SK-N-MC (cell line): ENCODE results near the gene TCN2.

Source experiments
- EZH2 ChIP-seq: fragments of 200-600 bp; sonication (generic); IDR thresholded peaks from one replicate; pipeline ENCODE4 v1.6.1; 2017; ENCODE audit warnings: antibody characterized with exemption
- FOXP2 ChIP-seq: optimal IDR thresholded peaks from 2 replicates; pipeline ENCODE3; 2011; ENCODE audit warnings: mild to moderate bottlenecking, moderate library complexity; ENCODE audit not compliant: insufficient read depth; ENCODE audit errors: extremely low read length, control extremely low read depth
- POLR2AphosphoS5 ChIP-seq: IDR thresholded peaks from 2 replicates; pipeline ENCODE4 v1.6.1; 2012; ENCODE audit warnings: mild to moderate bottlenecking, low read depth, low read length, borderline replicate concordance

- TF ChIP-seq EZH2 (no peak), FOXP2 (no peak), POLR2AphosphoS5 (no peak)
Measured at GRCh38 chr22:30574095-30574981, 32.6 kb upstream of the TCN2 start, which contains the start of gene GAL3ST1.
